HFF-Myc (cell line): Measurements from ENCODE around the gene SPTAN1.

Experiments used
- DNase-seq: peaks from one replicate; pipeline ENCODE4 v3.0.0-alpha.2; 2011; ENCODE audit warnings: low read depth; ENCODE audit errors: extremely low read depth
- H3K4me3 ChIP-seq: replicated peaks from 2 replicates; pipeline ENCODE4 v1.5.1; 2011; ENCODE audit warnings: low read depth, mild to moderate bottlenecking, control low read depth, low read length
- CTCF ChIP-seq: IDR thresholded peaks from 2 replicates; pipeline ENCODE4 v1.5.1; 2012; ENCODE audit warnings: mild to moderate bottlenecking, low read depth, low read length, control low read depth; ENCODE audit errors: missing control alignments

The SPTAN1 gene

DNA sequence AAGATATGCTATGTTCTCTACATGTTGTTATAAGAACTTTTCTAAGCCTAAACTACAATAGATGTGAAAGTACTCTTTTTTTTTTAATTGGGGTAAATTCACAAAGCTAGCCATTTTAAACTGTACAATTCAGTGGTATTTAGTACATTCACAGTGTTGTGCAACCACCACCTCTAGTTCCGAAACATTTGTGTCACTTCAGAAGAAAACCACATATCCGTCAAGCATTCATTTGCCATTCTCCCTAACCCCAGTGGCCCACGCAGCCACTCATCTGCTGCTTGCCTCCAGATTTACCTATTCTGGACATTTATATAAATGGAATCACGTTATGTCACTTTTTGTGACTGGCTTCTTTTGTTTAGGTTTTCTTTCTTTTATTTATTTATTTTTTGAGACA, 43.1 kb downstream of the SPTAN1 start:
- no peak overlapping the region for H3K4me3 ChIP-seq
- TF ChIP-seq CTCF: no peak
- DNase-seq: no peak

- no peak overlapping the region for H3K4me3 ChIP-seq
- no peak for DNase-seq
- TF ChIP-seq CTCF: no peak
Measured at GRCh38 chr9:128600099-128600498, 47.7 kb downstream of the SPTAN1 start.

GRCh38 chr9:128603697-128604096, 51.3 kb downstream of the SPTAN1 start:
- H3K4me3 ChIP-seq: no peak overlapping the region
- TF ChIP-seq CTCF: no peak
- no peak for DNase-seq

- DNase-seq: no peak
- no peak for TF ChIP-seq CTCF
- no peak overlapping the region for H3K4me3 ChIP-seq
Measured at GRCh38 chr9:128607642-128608350, 55.4 kb downstream of the SPTAN1 start.

GRCh38 chr9:128610897-128611296, 58.5 kb downstream of the SPTAN1 start:
- no peak for DNase-seq
- H3K4me3 ChIP-seq: no peak overlapping the region
- no peak for TF ChIP-seq CTCF

- TF ChIP-seq CTCF: no peak
- DNase-seq: no peak
- no peak overlapping the region for H3K4me3 ChIP-seq
Measured at GRCh38 chr9:128611600-128612394, 59.4 kb downstream of the SPTAN1 start.
